Placental epithelial cell (primary cell): ENCODE measurements around the gene SPATA19. TPM values are rescaled to one million over a fixed set of nuclear protein-coding genes. Genes with fewer than 3 reads are reported as not detected.

Experiments
- total RNA-seq: library from RNA; depleted of rRNA; stranded (reverse); fragments of >200 nt; gene quantifications from 2 replicates; pipeline ENCODE4 v1.2.3, GENCODE V29; 2012

The SPATA19 gene, protein sequence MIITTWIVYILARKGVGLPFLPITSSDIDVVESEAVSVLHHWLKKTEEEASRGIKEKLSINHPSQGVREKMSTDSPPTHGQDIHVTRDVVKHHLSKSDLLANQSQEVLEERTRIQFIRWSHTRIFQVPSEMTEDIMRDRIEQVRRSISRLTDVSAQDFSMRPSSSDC
- total RNA-seq: not detected in 2 replicates

GRCh38 chr11:133845413-133845812 is at the start of gene SPATA19:
Gene SPATA19, minus strand, starts transcription at chr11:133845513. Its CDS starts 67 bp downstream, at chr11:133845446.

Other genes starting within 250 kb of the SPATA19 start
- not detected in 2 replicates for gene IGSF9B, start 111.5 kb upstream of the SPATA19 start, total RNA-seq
- 0.39 and 0.43 TPM in 2 replicates for gene JAM3, start 223.6 kb upstream of the SPATA19 start, total RNA-seq